Caco-2 (cell line): ENCODE data around the gene NHERF2. TPM values are rescaled to one million over a fixed set of nuclear protein-coding genes. Genes with fewer than 3 reads are reported as not detected.

Experiments used
- BruUV-seq: library from RNA; stranded (reverse); fragments of 400-500 nt; replicated peaks from 2 replicates; lab custom pipeline; 2021; lab: Mats Ljungman, UMichigan
- CTCF ChIA-PET: fragments of 300-600 bp; sonication (Branson Sonifier 250); formaldehyde crosslinking; loops from one replicate; lab custom pipeline; 2022; ENCODE audit warnings: antibody characterized with exemption; lab: Charles Lee
- POLR2A ChIA-PET: fragments of 300-600 bp; sonication (Branson Sonifier 250); formaldehyde crosslinking; loops from one replicate; lab custom pipeline; 2022; ENCODE audit warnings: antibody characterized with exemption; lab: Charles Lee
- DNase-seq, 2 experiments: peaks; one replicate each; pipeline versions ENCODE4 v3.0.0 to v3.0.0-alpha.2; 2020 to 2022
- H3K27me3 ChIP-seq: replicated peaks from 2 replicates; pipeline ENCODE4 v1.6.0; 2011; ENCODE audit warnings: low read length; ENCODE audit not compliant: control insufficient read depth, insufficient read depth
- H3K36me3 ChIP-seq: 2 replicates; pipeline ENCODE4 v1.5.1; 2011; ENCODE audit warnings: low read length; ENCODE audit not compliant: control insufficient read depth, insufficient read depth
- H3K4me1 ChIP-seq: fragments of 250-450 bp; sonication (Bioruptor Pico); 2 replicates; pipeline ENCODE4 v1.5.1; 2020; ENCODE audit warnings: mild to moderate bottlenecking
- H3K4me3 ChIP-seq: 2 replicates; pipeline ENCODE4 v1.5.1; 2011; ENCODE audit warnings: low read depth, mild to moderate bottlenecking, control low read depth, low read length
- H3K9me3 ChIP-seq: fragments of 250-450 bp; sonication (Bioruptor Pico); 2 replicates; pipeline ENCODE4 v1.5.1; 2020; ENCODE audit warnings: mild to moderate bottlenecking, moderate library complexity
- H3K27ac Mint-ChIP-seq: one replicate; pipeline ENCODE4 v1.8.0; 2022; ENCODE audit warnings: mixed read lengths; ENCODE audit not compliant: unreplicated experiment
- H3K27me3 Mint-ChIP-seq: one replicate; pipeline ENCODE4 v1.8.0; 2022; ENCODE audit warnings: mixed read lengths; ENCODE audit not compliant: insufficient read depth, unreplicated experiment
- H3K36me3 Mint-ChIP-seq: one replicate; pipeline ENCODE4 v1.8.0; 2022; ENCODE audit warnings: mild to moderate bottlenecking, mixed read lengths; ENCODE audit not compliant: insufficient read depth, unreplicated experiment
- H3K4me1 Mint-ChIP-seq: one replicate; pipeline ENCODE4 v1.8.0; 2022; ENCODE audit warnings: low read depth, mixed read lengths; ENCODE audit not compliant: unreplicated experiment
- H3K4me3 Mint-ChIP-seq: one replicate; pipeline ENCODE4 v1.8.0; 2022; ENCODE audit warnings: mild to moderate bottlenecking, moderate library complexity, mixed read lengths; ENCODE audit not compliant: unreplicated experiment
- H3K9me3 Mint-ChIP-seq: one replicate; pipeline ENCODE4 v1.8.0; 2022; ENCODE audit warnings: mixed read lengths; ENCODE audit not compliant: unreplicated experiment
- intact Hi-C: fragments of 100-400 bp; cut with micrococcal nuclease; formaldehyde crosslinking; loops from one replicate; pipeline ENCODE4 v1.10.0; 2022; ENCODE audit not compliant: unreplicated experiment
- total RNA-seq: library from RNA; stranded (reverse); gene quantifications from 2 replicates; pipeline ENCODE4 v1.2.3, GENCODE V29; 2022
- TF ChIP-seq, protein P1 (sequence below), 2 experiments: fragments of 200-600 bp in 1 of 2; IDR thresholded peaks; 1 replicate in 1 of 2; 2 replicates in 1 of 2; pipeline versions ENCODE4 v1.5.1 to v1.8.0; 2011 to 2022; ENCODE audit warnings: antibody characterized with exemption in 1 of 2, control low read depth in 1 of 2, inconsistent platforms in 1 of 2, low read depth in 1 of 2, low read length in 1 of 2, mild to moderate bottlenecking in 1 of 2, moderate library complexity in 1 of 2; ENCODE audit not compliant: insufficient read depth in 1 of 2, severe bottlenecking in 1 of 2, unreplicated experiment in 1 of 2

The NHERF2 gene
- total RNA-seq, 1 experiment from 2014 or later: 26.6 TPM

DNA sequence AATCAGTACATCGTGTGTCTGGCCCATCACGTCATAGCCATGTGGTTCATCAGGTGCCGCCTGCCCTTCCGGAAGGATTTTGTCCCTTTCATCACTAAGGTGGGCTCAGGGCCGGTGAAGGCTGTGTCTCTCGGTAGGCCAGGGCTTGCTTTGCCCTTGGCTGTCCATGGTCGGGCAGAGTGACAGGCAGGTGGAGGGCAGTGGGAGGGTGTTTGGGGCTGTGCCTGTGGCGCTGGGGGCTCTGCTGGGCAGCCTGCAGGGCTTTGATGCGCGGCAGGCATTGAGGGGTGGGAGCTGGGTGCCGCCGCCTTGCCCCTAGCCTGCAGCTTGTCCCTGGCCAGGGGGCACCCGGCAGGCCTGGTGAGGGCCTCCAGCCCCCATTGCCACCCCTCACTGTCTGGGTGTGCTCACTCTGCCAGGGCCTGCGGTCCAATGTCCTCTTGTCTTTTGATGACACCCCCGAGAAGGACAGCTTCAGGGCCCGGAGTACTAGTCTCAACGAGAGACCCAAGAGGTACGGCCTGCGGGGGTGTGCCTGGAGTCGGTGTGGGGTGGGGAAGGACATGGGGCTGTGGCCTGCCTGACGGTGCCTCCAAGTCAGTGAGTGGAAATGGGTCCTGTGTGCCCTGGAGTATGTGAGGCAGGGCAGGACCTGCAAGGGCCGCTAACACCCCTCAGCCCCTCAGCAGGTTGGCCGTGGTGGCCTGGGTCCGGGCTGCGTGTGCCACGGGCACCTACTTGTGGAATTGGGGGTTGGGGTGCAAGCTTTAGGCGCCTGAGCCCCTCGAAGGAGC is 49.6 kb downstream of the NHERF2 start:
- Mint-ChIP-seq H3K4me1 (no peaks in the 10 kb centered on the region), H3K27me3 (no peaks in the 10 kb centered on the region), H3K4me3 (no peak overlapping the region), H3K36me3 (peaks cover 7% of the 10 kb centered on the region), H3K9me3 (no peaks in the 10 kb centered on the region), H3K27ac (no peak overlapping the region)
- no peak for DNase-seq
- ChIA-PET POLR2A (no interaction called here), CTCF (no interaction called here)
- intact Hi-C loops: no loop called here
- Histone ChIP-seq H3K4me1 (no peaks in the 10 kb centered on the region), H3K4me3 (no peak overlapping the region), H3K27me3 (no peaks in the 10 kb centered on the region), H3K9me3 (no peaks in the 10 kb centered on the region), H3K36me3 (no peaks in the 10 kb centered on the region; the same call in 1 of the 2 replicates)
- TF ChIP-seq, protein P1, sequence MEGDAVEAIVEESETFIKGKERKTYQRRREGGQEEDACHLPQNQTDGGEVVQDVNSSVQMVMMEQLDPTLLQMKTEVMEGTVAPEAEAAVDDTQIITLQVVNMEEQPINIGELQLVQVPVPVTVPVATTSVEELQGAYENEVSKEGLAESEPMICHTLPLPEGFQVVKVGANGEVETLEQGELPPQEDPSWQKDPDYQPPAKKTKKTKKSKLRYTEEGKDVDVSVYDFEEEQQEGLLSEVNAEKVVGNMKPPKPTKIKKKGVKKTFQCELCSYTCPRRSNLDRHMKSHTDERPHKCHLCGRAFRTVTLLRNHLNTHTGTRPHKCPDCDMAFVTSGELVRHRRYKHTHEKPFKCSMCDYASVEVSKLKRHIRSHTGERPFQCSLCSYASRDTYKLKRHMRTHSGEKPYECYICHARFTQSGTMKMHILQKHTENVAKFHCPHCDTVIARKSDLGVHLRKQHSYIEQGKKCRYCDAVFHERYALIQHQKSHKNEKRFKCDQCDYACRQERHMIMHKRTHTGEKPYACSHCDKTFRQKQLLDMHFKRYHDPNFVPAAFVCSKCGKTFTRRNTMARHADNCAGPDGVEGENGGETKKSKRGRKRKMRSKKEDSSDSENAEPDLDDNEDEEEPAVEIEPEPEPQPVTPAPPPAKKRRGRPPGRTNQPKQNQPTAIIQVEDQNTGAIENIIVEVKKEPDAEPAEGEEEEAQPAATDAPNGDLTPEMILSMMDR (IDR thresholded peaks at IDR 0.05; ENCODE audit: insufficient read depth in 1 of 2, low read depth in 1 of 2, low read length in 1 of 2, severe bottlenecking in 1 of 2, unreplicated experiment in 1 of 2): no peak
- BruUV-seq: no TSS peak

GRCh38 chr16:2077016-2077415 is 50.3 kb downstream of the NHERF2 start:
- intact Hi-C loops: no loop called here
- Histone ChIP-seq H3K4me1 (no peaks in the 10 kb centered on the region), H3K36me3 (no peaks in the 10 kb centered on the region; the same call in 1 of the 2 replicates), H3K9me3 (no peaks in the 10 kb centered on the region), H3K27me3 (no peaks in the 10 kb centered on the region), H3K4me3 (no peak overlapping the region)
- no peak for DNase-seq
- ChIA-PET POLR2A (no interaction called here), CTCF (no interaction called here)
- Mint-ChIP-seq H3K4me1 (no peaks in the 10 kb centered on the region), H3K36me3 (peaks cover 7% of the 10 kb centered on the region), H3K4me3 (no peak overlapping the region), H3K27me3 (no peaks in the 10 kb centered on the region), H3K27ac (no peak overlapping the region), H3K9me3 (no peaks in the 10 kb centered on the region)
- TF ChIP-seq, protein P1 (IDR thresholded peaks at IDR 0.05; ENCODE audit: insufficient read depth in 1 of 2, low read depth in 1 of 2, low read length in 1 of 2, severe bottlenecking in 1 of 2, unreplicated experiment in 1 of 2): no peak
- no TSS peak for BruUV-seq

- intact Hi-C loops: no loop called here
- peaks cover 7% of the 10 kb centered on the region for H3K36me3 Mint-ChIP-seq
- Histone ChIP-seq H3K4me3 (no peak overlapping the region), H3K27me3 (no peaks in the 10 kb centered on the region), H3K4me1 (no peaks in the 10 kb centered on the region), H3K9me3 (no peaks in the 10 kb centered on the region), H3K36me3 (no peaks in the 10 kb centered on the region; the same call in 1 of the 2 replicates)
- TF ChIP-seq, protein P1 (IDR thresholded peaks at IDR 0.05; ENCODE audit: insufficient read depth in 1 of 2, low read depth in 1 of 2, low read length in 1 of 2, severe bottlenecking in 1 of 2, unreplicated experiment in 1 of 2): no peak
- H3K4me3 Mint-ChIP-seq: no peak overlapping the region
- DNase-seq: no peak
- ChIA-PET CTCF (no interaction called here), POLR2A (no interaction called here)
- no peaks in the 10 kb centered on the region for H3K4me1 Mint-ChIP-seq
- no peaks in the 10 kb centered on the region for H3K27me3 Mint-ChIP-seq
- H3K27ac Mint-ChIP-seq: no peak overlapping the region
- no TSS peak for BruUV-seq
- H3K9me3 Mint-ChIP-seq: no peaks in the 10 kb centered on the region
Observed at GRCh38 chr16:2077696-2078095, 51.0 kb downstream of the NHERF2 start.
